Eye (tissue), 1 donor: ENCODE measurements around the gene SUPT7L.
"Not testable (repeated sequence)": the region's sequence is repeated elsewhere in the genome, so short reads cannot be mapped to it uniquely, and the experiment has no call there.

Source experiments
- DNase-seq: peaks from one replicate; pipeline ENCODE4 v3.0.0-alpha.2; 2015

Gene SUPT7L

GRCh38 chr2:27663285-27664153 lies at the start of gene SUPT7L, which contains the start of gene SLC4A1AP:
TSS of gene SUPT7L (minus strand) at chr2:27663614. CDS start at chr2:27662192, 1,422 bp downstream.
TSS of gene SLC4A1AP (plus strand) at chr2:27663889. CDS start at chr2:27663915, 26 bp downstream.
- peak; percentile 95 for DNase-seq

- DNase-seq: no peak
Observed at GRCh38 chr2:27713201-27713600, 49.8 kb upstream of the SUPT7L start.

- DNase-seq: no peak
Observed at GRCh38 chr2:27712522-27712921, 49.1 kb upstream of the SUPT7L start.

- no peak for DNase-seq
Observed at GRCh38 chr2:27711804-27712203, 48.4 kb upstream of the SUPT7L start.

- no peak for DNase-seq
Observed at GRCh38 chr2:27710640-27711430, 47.4 kb upstream of the SUPT7L start.

GRCh38 chr2:27709960-27710575 lies 46.7 kb upstream of the SUPT7L start:
- DNase-seq: no peak

GRCh38 chr2:27709326-27709725 lies 45.9 kb upstream of the SUPT7L start:
- no peak for DNase-seq

- DNase-seq: no peak
Observed at GRCh38 chr2:27708666-27709065, 45.3 kb upstream of the SUPT7L start.

GRCh38 chr2:27708257-27708654 lies 44.8 kb upstream of the SUPT7L start:
- no peak for DNase-seq

GRCh38 chr2:27707462-27708256 lies 44.2 kb upstream of the SUPT7L start:
- DNase-seq: no peak

GRCh38 chr2:27705851-27706622 lies 42.6 kb upstream of the SUPT7L start:
- DNase-seq: peak; percentile 58

GRCh38 chr2:27704342-27704876 lies 41.0 kb upstream of the SUPT7L start:
- no peak for DNase-seq

- DNase-seq: peak; percentile 97
Observed at GRCh38 chr2:27703638-27704341, 40.4 kb upstream of the SUPT7L start.

- no peak for DNase-seq
Observed at GRCh38 chr2:27702302-27702701, 38.9 kb upstream of the SUPT7L start.

- DNase-seq: peak; percentile 11
Observed at GRCh38 chr2:27701676-27702075, 38.3 kb upstream of the SUPT7L start.

- DNase-seq: no peak
Observed at GRCh38 chr2:27697660-27698059, 34.2 kb upstream of the SUPT7L start.

- no peak for DNase-seq
Observed at GRCh38 chr2:27690052-27690451, 26.6 kb upstream of the SUPT7L start.

GRCh38 chr2:27689424-27689823 lies 26.0 kb upstream of the SUPT7L start:
- no peak for DNase-seq

- no peak for DNase-seq
Observed at GRCh38 chr2:27687232-27687631, 23.8 kb upstream of the SUPT7L start.

- no peak for DNase-seq
Observed at GRCh38 chr2:27685577-27685976, 22.2 kb upstream of the SUPT7L start.

- not testable (repeated sequence) for DNase-seq
Observed at GRCh38 chr2:27685006-27685405, 21.6 kb upstream of the SUPT7L start.
